GM21723 (cell line): ENCODE results near the gene KLHL22.
"Not testable (repeated sequence)": the region's sequence is repeated elsewhere in the genome, so short reads cannot be mapped to it uniquely, and the experiment has no call there.

ENCODE experiments used
- ATAC-seq: cut with Tn5 transposase; IDR thresholded peaks from one replicate; pipeline ENCODE4 v1.9.1; 2021; ENCODE audit warnings: mild to moderate bottlenecking, moderate library complexity; ENCODE audit not compliant: unreplicated experiment

Gene KLHL22

DNA sequence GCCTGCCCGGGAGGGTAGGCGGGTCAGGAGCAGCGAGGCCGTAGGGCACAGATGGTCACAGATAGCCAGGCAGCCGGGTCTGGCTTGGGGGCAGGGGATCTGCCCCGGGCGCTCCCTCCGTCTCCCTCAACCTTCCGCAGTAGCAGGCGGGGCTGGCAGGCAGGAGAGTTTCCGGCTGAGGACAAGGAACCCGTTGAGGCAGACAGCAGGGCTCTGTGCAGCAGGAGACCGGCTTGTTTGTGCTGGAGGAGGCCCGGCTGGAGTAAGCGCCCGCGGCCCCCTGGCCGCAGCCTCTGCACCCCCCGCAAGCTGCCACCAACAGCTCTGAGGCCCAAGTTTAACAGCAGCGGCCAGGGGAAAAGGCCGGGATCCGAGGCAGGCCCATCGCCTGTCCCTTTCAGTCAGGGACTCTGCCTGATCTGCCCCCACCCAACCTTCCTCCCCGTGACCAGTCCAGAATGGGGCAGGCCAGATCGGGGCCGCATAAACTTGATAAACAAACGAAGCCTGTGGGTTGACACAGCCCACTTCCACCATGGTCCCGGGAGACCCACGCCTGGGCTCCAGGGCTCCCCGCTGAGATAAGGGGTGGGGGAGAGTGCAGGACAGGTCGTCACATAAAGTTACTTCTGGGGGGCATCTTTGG lies 71.6 kb downstream of the KLHL22 start:
- ATAC-seq = no peak

DNA sequence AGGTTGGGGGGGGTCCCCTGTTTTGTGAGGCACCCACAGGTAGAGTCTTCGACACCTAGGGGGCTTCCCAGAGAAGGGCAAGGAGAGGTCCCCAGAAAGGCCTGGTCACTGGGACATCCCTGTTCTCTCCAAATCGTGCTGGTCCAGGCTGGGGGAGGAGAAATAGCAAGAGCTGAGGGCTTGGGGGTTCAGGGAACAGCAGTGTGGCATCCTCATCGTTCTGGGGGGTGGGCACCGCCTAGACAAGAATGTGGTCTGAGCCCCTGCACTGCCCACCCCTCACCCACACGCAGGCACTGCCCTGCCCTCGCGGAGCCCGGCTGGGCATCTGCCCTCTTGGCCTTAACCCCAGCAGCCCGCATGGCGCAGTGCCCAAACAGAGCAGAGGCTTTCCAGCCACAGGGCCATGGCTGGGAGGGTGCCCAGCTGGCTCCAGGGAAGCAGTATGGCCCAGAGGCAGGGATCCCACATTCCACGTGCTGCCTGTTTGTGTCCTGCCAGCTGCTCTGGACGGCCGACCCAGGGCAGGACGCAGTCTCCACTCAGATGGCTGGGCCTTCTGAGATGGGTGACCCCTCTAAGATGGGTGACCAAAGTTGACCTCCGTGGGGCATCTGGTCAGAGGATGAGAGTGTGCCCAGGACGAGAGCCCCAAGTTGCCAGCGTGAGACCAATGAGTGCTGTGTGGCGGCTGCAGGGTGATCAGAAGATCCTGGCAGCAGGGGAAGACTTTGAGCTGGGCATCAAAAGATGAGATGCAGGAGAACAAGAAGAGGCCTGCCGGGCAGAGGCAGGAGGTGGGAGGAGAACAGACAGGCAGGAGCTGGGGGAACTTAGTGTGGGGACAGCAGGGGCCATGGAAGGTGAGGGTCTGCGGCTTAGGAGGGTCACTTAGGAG lies 72.3 kb downstream of the KLHL22 start:
- no peak for ATAC-seq

GRCh38 chr22:20422271-20423007 lies 73.2 kb downstream of the KLHL22 start:
- no peak for ATAC-seq

GRCh38 chr22:20421507-20421874 lies 74.1 kb downstream of the KLHL22 start:
- ATAC-seq = no peak

- ATAC-seq = no peak
Observed at GRCh38 chr22:20420157-20420842, 75.3 kb downstream of the KLHL22 start.

GRCh38 chr22:20419664-20419951 lies 76.0 kb downstream of the KLHL22 start:
- ATAC-seq = no peak

DNA sequence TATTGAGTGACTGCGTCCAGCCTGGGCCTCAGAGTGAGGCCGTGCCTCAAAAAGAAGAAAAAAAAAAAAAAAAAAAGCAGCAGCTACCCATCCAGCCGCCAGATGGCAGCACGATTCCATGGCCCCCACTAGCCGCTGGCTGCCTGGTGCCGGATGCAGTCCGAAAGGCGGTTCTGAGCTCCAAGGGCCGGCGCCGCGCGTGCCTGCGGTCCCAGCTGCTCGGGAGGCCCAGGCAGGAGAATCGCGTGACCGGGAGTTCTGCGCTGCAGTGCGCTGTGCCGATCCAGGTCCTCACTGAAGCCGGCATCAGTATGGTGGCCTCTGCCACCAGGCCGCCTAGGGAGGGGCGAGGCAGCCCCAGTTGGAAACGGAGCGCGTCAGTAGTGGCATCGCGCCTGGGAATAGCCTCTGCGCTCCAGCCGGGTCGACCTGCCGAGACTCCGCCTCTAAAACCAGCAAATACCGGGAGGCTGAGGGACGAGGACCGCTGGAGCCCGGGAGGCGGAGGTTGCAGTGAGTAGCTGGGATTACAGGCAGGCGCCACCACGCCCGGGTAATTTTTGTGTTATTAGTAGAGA lies 77.3 kb downstream of the KLHL22 start:
- ATAC-seq = no peak

- ATAC-seq = not testable (repeated sequence)
Observed at GRCh38 chr22:20415699-20416098, 79.9 kb downstream of the KLHL22 start.

DNA sequence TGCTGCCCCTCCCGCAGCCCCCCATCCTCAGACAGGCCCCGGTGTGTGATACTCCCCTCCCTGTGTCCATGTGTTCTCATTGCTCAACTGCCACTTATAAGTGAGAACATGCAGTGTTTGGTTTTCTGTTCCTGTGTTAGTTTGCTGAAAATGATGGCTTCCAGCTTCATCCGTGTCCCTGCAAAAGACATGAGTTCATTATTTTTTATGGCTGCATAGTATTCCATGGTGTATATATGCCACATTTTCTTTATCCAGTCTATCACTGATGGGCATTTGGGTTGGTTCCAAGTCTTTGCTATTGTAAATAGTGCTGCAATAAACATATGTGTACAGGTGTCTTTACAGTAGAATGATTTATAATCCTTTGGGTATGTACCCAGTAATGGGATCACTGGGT lies 80.4 kb downstream of the KLHL22 start:
- not testable (repeated sequence) for ATAC-seq

DNA sequence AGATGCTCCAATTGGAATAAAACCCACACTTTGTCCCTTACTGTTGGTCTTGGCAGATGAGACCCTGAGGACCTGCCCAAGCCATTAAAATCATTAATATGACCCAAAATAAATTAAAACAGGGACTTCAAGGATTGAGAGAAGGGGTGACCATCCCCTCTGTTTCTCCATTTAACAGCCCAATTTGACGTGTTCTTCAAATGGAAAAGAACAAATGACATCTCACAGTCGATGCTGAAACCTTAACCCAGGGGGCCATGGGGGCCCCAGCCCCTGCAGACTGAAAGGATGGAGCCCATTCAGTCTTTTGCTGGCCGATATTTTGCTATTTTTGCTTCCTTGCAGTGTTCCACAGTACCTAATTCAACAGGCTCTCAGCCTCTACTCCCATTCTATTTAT lies 81.1 kb downstream of the KLHL22 start:
- ATAC-seq = no peak

- no peak for ATAC-seq
Observed at GRCh38 chr22:20414059-20414440, 81.5 kb downstream of the KLHL22 start.

DNA sequence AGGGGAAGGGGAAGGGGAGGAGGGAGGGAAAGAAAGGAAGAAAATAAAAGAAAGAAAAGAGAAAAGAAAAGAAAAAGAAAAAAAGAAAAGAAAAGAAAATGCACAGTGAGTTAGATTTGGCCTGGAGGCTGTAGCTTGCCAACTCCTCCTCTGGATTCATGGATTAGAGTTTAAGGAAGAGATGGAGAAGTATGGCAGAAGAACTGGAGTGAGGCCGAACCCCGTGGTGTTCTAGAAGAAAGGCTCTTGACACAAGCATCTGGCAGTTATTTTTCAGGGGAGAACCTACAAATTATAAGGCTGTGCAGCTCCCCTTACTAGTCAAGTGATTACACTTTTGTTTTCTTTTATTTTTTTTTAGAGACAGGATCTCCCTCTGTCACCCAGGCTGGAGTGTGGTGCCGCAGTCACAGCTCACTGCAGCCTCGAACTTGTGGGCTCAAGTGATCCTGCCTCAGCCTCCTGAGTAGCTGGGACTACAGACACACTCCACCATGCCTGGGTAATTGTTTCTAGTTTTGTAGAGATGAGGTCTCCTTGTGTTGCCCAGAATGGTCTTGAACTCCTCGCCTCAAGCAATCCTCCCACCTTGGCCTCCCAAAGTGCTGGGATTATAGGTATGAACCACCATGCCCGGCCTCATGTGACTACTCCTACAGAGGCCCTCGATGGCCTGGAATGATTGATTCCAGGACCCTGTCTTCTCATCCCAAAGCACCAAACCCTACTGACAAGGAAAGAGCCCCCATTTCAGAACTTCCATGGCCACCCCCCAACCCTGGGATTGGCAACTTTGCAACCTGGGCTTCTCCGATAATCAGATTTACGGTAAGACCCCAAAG lies 82.2 kb downstream of the KLHL22 start:
- ATAC-seq = no peak

DNA sequence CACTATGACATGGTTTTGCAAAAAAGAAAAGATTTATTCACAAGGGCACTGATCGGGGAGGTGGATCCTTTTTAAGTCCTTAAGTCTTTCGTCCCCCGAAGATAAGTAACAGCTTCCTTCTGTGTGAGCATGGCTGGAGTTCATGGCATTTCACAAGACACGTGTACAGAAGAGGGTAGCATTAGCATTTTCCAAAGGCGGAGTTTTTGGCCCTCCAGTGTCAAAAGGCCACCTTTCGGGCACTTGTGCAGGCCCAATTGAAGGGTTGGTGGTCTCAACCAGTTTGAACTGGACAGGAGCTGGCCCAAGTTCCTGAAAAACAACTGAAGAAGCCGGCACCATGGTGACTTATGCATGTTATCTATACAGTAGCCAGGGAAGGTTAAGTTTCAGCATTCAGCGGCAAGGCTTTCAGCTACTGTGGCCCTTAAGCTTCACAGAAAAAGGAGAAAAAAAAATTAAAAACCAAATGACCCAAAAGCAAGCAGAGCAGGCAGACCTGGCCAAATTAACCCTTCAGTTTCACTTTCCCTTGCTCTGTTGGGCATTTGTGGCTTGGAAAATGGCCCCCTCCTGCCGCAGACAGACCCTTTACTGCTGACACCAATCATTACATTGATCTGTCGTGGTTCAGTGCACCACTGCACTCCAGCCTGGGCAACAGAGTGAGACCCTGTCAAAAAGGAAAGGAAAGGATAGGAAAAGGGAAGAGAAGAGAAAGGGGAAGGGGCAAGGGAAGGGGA lies 83.0 kb downstream of the KLHL22 start:
- no peak for ATAC-seq

DNA sequence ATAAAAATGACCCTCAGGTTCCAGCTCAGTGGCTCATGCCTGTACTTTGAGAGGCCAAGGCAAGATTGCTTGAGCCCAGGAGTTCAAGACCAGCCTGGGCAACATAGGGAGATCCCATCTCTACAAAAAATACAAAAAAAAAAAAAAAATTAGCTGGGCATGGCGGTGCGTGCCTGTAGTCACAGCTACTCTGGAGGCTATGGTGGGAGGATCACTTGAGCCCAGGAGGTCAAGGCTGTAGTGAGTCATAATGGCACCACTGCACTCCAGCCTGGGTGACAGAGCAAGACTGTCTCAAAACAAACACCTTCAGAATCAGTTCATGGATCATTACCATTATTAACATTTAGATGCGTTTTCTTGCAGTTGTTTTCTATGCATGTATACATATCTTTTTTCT lies 86.2 kb downstream of the KLHL22 start:
- ATAC-seq = not testable (repeated sequence)

DNA sequence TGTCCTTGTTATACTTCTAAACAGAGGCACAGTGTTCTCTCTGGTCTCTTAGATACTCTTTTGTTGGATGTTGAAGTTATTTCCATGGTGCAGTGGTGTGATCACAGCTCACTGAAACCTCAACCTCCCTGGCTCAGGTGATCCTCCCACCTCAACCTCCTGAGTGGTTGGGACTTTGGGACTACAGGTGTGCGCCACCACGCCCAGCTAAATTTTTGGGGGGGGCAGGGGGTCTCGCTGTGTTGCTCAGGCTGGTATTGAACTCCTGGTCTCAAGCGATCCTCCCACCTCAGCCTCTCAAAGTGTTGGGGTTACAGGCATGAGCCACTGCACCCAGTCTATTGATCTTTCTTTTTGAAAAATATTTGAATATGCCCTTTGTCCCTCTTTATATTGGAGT lies 86.7 kb downstream of the KLHL22 start:
- no peak for ATAC-seq

DNA sequence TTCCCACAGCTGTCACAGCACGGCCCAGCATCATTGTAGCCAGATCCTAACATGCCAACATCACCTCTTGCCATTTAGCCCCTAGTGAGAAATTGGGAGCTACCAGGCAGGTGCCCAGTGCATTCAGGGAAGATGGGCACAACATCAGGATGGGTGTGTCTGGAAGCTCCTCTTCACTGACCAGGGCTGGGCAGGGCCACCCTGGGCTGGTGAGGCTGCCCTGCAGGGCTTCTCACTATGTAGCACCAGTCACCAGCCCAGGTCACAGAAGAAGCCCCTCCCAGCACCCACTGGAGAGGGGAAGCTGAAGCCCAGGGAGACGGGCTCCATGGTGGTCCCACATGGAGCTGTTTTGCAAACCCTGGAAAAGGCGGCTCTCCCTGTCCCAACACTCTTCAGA lies 87.8 kb downstream of the KLHL22 start:
- no peak for ATAC-seq

DNA sequence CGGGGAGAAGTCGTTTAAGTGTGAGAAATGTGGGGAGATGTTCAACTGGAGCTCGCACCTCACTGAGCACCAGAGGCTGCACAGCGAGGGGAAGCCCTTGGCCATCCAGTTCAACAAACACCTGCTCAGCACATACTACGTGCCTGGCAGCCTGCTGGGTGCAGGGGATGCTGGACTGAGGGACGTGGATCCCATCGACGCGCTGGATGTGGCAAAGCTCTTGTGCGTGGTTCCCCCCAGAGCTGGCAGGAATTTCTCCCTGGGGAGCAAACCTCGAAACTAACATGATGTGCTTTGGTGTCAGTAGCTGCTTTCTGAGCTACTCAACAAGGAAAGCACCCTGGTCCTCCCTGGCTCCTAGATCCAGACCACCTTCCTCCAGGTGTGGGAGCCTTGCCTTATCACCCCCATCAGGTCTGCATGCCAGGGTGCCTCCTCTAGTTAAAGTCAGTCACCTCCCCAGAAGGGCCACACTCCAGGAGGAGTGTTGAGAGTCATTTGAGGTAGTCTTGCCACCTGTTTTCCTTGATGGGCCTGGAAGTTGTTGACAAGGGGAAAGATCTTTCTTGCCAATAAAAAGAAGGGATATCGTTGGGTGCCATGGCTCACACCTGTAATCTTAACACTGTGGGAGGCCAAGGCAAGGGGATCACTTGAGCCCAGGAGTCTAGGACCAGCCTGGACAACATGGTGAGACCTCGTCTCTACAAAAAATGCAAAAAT lies 88.7 kb downstream of the KLHL22 start:
- ATAC-seq = no peak

DNA sequence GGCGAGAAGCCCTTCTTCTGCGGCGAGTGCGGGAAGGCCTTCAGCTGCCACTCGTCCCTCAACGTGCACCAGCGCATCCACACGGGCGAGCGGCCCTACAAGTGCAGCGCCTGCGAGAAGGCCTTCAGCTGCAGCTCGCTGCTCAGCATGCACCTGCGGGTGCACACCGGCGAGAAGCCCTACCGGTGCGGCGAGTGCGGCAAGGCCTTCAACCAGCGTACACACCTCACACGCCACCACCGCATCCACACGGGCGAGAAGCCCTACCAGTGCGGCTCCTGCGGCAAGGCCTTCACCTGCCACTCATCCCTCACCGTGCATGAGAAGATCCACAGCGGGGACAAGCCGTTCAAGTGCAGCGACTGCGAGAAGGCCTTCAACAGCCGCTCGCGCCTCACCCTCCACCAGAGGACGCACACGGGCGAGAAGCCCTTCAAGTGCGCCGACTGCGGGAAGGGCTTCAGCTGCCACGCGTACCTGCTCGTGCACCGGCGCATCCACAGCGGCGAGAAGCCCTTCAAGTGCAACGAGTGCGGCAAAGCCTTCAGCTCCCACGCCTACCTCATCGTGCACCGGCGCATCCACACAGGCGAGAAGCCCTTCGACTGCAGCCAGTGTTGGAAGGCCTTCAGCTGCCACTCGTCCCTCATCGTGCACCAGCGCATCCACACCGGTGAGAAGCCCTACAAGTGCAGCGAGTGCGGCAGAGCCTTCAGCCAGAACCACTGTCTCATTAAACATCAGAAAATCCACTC lies 89.5 kb downstream of the KLHL22 start:
- no peak for ATAC-seq
